Activated gamma-delta T cell treated with Interleukin-2 at 50 U/mL for 16 hours (primary cell): ENCODE data around the gene CNGB1.
"Not testable (repeated sequence)": the region's sequence is repeated elsewhere in the genome, so short reads cannot be mapped to it uniquely, and the experiment has no call there.

ENCODE experiments used
- DNase-seq: peaks from one replicate; pipeline ENCODE4 v3.0.0-alpha.2; 2020

The CNGB1 gene

DNA sequence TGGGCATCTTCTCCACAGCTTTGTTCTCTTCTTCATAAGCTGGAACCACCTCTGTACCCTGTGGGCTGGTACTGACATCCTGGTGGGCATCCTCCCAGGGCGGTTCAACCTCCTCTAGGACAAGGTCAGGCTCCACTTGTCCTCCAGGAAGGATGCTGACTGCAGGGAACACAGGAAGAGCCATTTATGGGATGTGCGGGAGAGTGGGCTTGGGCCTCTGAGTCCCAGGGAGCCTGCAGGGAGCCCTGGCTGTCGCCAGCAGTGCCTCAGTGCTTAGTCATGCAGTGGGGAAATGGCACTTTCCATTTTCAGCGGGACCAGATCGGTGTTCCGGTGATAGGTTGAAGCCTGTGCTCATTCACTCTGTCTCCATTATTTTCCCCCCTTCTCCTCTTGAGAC lies 20.5 kb downstream of the CNGB1 start:
- DNase-seq: no peak

DNA sequence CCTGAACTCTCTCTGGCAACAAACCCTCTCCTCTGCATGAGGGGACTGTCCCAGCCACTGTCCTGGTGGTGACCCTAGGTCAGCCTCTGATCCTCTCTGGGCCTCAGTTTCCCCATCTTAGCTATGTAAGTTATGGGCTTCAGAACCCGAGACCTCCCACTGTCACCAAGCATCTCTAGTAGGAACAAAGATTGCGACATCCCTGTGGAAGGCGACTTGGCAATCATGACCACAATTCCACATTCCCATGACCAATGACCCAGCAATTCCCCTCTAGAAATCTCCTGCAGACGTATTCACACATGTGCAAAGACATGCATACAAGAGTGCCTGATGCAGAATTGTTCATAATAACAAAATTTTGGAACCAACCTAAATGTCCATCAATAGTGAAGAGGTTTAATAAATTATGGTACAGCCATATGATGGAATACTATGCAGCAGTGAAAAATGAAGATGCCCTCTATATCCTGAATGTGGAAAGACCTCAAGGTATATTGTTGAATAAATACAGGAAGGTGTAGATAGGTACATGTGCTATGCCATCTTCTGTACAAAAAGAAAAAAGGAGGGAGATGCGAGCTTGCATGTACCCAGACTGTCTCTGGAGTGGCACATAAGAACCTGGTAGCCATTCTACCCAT lies 21.2 kb downstream of the CNGB1 start:
- no peak for DNase-seq

DNA sequence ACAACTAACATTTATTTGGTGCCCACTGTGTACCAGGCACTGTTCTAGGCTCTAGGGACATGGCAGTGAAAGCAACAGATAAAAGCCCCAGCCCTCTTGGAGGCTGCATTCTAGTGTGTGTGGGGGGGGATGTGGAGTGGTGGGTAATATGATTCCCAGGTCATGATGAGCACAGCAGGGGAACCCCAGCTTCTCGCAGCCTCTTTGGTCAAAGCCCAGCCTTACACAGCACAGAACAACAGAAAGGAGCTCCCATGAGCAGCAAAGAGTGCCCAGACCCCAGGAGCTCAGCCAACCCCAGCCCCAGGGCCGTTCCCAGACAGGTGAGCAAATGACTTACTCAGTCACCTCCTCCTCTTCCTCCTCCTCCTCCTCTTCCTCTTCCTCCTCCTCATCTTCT lies 21.9 kb downstream of the CNGB1 start:
- no peak for DNase-seq

DNA sequence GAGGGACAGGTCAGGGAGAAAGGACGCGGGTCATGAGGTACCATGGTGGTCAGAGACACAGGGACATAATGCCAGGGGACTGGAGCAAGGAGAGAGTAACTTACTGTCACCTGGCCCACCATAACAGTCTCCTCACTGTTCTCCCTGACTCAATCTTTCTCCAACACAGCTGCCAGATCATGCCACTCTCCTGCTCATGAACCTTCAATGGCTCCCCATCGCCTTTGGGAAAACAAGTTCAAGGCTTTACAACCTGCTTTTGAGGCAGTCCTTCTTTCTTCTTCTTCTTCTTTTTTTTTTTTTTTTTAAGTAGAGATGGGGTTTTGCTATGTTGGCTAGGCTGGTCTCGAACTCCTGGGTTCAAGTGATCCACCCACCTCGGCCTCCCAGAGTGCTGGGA lies 22.9 kb downstream of the CNGB1 start:
- no peak for DNase-seq

DNA sequence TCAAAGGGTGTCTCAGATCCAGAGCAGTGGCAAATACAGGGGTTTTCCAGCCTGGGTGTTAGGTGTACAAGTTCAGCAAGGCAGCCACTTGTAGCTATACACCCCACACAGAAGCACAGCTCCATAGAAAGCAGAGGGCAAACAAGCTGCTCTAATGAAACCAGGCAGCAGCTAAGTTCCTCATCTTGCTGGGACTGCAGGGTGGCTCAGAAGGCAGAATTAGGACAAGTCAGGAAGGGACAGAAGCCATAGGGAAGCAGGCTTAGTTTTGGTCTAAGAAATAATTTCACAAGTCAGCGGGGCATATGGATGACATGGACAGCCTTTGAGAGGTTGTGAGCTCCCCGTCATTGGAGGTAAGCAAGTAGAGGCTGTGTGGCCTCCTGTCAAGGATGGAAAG lies 23.7 kb downstream of the CNGB1 start:
- DNase-seq: no peak

DNA sequence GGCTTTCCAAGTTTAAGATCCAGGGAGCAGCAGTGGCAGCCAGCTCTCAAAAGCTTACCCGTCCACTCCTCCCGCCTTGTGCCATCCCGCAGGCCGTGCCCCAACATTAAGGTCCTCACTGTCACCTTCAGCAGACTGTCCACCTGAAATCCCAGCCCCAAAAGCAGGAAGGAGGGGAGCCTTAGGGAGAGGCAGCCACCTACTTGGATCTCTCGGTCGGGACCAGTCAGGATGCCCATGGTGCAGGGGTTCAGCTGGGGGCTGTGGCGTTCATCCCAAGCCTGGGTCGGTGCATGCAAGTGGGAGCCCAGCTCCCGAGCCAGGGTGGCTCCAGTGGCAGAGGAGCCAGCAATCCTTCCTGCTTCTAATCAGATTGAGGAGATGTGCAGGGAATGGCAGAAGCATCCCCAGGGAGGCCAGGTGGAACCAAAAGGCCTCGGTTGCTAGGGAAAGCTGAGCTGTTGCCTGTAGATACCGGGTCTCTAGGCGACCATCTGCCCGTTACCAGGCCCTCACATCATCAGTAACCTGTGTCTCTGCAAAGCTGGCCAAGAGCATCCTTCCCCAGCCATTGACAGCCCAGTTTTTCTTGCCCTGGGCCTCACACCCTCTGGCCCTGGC lies 24.6 kb downstream of the CNGB1 start:
- no peak for DNase-seq

DNA sequence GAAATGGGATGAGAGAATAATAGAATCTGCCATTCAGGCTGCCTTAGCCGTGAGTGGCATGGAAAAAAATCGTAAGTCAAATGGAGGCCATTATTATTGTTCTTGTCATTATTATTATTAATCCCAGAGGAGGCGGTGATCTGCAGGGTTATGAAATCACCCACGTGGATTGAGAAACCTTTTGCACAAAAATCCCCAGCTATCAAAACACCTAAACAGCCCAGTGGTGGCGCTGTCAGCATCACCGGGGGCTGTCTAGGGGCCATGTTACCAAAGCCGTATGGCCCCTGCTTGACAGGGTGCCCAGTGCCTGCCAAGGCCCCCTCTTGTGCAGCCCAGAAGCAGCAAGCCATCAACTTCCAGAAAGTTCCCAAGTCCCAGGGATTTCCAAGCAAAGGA lies 25.2 kb downstream of the CNGB1 start:
- DNase-seq: no peak

DNA sequence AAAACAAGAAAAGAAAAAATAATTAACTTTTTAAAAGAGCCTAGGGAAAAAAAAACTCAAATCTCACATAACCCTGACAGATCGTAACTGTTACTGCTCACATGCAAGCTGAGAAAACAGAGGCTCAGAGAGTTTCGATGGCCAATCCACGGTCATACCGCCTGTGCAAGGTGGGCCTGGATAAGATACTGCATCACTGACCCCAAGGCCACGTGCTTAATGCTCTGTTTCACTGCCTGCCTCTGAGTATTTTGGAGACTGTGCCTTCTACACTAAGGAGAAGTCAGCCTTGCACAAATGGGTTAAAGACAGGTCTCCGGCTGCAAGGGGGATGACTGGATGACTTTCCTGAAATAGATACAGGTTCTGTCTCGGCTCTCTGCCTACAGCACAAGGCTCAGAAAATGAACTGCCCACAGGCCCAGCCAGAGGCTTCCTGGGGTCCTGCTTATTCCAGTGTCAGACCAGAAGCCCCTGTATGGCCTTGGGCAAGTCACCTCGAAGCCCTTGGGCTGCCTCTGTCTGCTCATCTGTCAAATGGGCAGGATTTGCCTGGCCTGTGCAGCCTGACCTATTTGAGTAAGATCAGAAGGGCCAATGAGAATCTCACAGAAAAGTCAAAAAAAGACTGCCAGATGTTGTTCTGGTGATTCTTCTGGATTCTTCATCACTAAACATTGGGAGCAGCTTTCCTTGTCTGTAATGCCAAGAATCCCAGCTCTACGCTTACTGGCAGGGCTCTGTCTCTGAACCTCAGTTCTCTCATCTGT lies 25.8 kb downstream of the CNGB1 start:
- no peak for DNase-seq

DNA sequence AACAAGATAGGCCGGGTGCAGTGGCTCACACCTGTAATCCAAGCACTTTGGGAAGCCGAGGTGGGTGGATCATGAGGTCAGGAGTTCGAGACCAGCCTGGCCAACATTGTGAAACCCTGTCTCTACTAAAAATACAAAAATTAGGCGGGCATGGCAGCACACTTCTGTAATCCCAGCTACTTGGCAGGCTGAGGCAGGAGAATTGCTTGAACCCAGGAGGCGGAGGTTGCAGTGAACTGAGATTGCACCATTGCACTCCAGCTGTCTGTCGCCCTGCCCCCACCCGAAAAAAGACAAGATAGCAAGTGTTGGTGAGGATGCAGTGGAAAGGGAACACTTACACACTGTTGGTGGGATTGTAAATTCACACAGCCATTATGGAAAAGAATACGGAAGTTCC lies 27.5 kb downstream of the CNGB1 start:
- not testable (repeated sequence) for DNase-seq

DNA sequence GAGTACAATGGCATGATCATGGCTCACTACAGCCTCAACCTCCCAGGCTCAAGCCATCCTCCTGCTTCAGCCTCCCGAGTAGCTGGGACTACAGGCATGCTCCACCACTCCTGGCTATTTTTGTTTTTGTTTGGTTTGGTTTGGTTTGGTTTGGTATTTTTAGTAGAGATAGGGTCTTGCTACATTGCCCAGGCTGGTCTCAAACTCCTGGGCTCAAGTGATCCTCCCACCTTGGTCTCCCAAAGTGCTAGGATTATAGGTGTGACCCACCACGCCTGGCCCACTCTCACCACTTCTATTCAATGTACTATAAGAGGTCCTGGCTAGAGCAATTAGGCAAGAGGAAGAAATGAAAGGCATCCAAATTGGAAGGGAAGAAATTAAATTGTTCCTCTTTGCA lies 29.0 kb downstream of the CNGB1 start:
- not testable (repeated sequence) for DNase-seq

DNA sequence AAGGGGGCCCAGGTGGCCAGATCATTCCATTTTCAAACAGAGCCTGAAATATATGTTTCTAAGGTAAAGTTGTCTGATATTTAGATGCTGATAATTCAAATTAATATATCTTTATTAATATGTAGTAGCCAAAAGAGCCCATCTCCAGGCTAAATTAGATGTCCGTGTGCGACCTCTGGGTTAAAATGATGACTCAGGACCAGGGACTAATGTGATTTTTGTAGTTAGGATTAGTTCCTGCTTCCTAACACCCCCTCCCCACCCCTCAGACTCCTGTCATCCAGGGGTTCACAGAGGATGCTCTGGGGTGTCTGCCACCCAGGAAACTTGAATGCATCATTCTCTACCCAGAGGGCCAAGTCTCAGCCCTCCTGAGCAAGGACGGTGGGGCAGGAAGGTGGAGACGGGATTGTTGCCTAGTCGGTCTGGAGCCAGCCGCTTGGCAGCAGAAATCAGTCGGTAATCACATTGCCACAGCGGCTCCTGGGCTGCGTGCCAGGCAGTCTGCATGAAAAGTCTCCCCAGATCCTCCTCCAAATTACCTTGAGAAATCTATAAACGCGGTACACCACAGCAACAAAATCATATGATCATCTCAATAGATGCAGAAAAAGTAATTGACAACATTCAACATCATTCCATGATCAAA lies 29.8 kb downstream of the CNGB1 start:
- DNase-seq: no peak

DNA sequence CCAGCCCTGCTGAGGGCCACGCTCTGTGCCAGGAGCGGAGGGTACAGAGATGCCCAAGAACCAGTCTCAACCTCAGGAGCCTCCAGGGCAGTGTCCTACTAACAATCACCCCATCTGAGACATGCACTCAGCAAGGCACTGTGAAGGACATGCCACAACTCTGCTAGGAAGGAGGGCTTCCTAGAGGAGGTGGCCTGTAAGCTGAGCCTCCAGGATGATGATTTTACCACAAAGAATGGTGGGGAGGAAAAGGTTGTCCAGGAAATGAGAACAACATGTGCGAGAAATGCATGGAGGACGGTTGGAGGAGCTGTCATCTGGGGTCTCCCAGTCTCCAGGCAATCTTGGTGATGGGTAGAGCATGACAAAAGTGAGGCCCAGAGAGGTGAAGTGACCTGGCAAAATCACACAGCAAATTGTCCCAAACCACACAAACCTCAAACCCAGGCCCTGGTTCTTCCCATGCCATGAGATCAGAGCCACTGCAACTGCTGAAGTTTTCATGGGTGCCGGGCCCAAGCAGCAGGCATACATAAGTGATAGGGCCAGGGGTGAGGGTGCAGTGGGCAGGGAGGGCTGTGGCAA lies 30.5 kb downstream of the CNGB1 start:
- no peak for DNase-seq

DNA sequence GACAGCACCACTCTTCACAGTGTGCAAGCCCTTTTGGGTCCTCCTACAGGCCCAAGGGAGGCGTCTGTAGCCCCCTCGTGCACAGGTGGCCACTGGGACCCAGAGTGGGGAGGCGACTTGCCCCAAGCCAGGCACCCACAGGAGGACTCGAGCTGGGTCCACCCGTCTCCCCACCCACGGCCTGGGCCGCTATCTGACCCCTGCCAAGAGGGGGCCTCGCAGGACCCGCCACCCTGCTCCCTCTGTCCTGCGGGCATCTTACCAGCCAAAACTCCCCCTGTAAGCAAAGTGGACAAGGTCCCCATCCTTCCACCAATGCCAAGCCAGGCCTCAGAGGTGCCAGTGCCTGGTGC lies 31.1 kb downstream of the CNGB1 start:
- DNase-seq: no peak

DNA sequence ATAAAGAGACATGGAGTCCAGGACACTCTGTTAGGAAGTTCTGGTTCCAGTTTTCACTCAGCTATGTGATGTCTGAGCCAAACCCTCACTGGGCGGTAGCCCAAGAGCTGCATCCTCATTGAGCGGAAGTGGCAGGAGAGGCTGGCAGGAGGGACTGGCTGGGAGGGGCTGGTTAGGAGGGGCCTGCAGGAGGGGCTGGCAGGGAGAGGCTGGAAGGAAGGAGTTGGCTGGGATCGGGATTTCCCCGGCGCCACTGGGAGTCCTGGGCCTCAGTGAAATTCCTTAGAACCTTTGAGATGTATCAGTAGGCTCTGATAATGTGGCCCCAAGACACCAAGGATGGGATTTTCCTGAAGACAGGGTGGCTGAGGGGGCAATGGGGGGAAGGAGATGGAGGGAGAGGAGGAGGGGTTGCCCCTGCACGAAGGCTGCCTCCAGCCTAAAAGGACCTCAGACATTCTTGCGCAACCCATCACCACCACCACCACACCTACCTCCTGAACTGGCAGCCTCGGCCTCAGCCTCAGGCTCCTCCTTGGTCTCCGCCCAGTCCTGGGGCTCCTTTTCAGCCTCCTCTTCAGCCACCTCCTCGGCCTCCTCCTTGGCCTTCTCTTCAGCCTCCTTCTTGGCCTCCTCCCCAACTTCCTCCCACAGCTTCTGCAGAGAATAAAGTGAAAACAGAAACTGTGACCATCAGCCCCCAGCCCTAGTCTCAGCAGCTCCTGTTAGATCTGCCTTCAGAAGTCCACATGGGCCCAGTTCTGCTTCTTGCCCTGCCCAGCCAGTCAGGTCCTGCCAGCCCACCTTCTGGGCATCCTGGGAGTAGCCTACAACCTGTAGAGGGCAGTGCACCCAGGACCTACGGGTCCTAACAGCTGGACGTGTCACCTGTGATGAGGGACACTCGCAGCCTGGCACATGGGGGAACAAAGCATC lies 31.7 kb downstream of the CNGB1 start:
- DNase-seq: no peak

DNA sequence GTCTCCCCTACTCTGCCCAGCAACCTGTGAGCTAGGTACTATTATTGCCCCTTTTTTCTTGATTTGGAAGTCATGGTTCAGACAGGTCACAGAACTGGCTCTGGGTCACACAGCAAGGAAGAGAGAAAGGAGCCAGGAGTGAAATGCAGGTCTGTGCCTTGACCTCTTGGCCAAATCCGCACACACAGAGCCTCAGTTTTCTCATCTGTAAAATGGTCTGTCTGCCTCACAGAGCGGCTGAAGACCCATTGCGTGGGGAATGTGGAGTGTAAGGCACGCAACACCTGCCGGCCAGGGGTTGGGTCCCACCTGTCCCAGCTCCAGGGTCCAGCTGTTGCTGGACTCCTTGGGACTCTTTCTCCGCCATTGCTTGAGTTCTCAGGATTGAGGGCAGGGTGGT lies 32.4 kb downstream of the CNGB1 start:
- DNase-seq: no peak

DNA sequence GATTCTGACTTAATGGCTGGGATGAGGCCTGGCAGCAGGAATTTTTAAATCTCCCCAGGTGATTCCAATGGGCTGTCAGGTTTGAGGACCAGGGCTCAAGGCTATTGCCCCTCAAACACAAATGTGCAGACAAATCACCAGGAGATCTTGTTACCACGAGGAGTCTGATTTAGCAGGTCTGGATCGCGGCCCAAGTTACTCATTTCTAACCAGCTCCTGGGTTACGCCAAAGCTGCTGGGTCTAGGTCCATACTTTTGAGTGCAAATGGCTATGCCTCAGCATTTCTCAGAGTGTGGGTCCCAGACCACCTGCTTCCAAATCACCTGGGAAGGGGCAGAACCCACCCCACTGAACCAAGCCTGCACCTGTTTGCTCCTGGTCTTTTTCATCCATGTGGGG lies 33.1 kb downstream of the CNGB1 start:
- no peak for DNase-seq

DNA sequence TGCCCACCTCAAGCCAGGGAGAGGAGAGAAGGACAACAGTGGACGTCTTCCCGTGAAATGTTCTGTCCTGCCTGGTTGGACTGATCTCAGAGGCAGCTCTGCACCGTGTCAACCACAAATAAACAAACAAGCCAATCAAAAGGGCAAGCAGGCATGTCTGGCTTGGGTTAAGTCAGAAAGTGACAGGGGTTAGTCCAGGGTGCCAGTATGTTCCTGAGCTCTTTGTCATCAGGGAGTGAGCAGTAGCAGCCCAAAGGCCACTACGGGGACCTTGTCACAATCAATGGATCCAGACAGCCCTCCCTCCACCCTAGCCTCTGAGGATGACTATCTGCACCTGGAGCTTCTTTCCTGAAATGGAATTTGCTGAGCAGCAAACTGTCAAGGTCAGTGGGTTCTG lies 35.0 kb downstream of the CNGB1 start:
- DNase-seq: no peak

DNA sequence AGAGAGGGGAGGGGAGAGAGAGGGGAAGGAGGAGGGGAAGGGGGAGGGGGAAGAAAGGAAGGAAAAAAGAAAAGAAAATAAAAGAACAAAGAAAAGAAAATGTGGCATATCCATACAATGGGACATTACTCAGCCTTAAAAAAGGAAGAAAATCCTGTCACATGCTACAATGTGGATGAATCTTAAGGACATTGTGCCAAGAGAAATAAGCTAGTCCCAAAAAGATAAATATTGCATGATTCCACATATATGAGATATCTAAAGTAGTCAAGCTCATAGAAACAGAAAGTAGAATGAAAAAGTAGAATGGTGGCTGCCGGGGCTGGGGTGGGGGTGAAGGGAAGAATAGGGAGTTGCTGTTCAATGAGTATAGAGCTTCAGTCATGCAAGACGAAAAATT lies 40.4 kb downstream of the CNGB1 start:
- DNase-seq: no peak

DNA sequence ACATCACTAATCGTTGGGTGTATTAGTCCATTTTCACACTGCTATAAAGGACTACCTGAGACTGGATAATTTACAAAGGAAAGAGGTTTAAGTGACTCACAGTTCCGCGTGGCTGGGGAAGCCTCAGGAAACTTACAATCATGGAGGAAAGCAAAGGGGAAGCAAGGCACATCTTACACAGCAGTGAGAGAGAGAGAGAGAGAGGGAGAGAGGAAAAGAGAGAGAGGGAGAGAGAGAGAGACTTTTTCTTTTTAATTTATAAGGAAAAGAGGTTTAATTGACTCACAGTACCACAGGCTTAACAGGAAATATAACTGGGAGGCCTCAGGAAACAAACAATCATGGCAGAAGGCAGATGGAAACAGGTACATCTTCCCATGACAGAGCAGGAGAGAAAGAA lies 41.7 kb downstream of the CNGB1 start:
- DNase-seq: no peak

DNA sequence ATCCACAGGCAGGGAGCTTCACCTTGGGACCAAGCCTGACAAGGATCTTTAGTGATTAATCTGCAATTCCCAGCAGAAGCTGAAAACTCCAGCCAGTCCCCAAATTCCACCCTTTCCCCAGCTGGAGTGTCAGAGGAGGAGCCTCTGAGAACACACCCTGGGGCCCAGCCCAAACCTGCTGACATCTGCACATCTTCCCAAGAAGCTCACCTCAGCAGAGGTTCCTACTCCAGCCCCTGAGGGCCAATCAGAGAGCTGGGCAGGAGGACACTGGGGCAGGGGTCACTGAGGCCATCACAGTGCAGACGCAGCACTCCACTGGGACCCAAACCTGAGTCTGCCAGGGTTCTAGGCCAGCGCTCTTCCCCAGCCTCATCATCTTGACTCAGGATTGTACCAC lies 44.9 kb downstream of the CNGB1 start:
- no peak for DNase-seq

DNA sequence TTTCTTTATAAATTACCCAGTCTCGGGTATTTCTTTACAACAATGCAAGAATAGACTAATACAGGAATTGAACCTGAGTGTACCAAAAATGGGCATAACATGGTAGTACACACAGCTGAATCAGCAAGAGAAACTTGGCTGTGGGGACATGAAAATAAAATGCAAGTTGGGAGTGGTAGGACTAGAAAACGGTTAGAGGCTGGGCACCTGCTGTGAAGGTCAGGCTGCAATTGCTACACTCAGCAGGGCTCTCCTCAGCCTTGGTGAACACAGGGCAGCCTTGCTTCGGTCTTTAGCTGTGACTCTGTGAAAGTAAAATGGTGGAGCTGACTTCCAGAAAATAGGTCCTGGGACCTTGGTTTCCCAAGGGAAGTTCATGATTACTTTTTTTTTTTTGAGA lies 45.6 kb downstream of the CNGB1 start:
- no peak for DNase-seq

DNA sequence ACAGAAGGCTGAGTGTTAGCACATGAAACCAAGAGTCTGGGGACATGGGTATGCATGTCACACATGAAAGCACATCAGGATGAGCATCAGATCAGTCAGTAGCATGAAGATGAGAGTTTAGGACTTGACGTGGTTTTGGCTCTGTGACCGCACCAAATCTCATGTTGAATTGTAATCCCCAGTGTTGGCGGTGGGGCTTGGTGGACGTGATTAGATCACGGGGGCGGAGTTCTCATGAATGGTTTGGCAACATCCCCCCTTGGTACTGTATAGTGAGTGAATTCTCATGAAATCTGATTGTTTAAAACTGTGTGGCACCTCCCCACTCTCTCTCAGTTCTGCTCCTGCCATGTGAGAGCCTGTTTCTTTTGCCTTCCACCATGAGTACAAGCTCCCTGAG lies 46.4 kb downstream of the CNGB1 start:
- no peak for DNase-seq

DNA sequence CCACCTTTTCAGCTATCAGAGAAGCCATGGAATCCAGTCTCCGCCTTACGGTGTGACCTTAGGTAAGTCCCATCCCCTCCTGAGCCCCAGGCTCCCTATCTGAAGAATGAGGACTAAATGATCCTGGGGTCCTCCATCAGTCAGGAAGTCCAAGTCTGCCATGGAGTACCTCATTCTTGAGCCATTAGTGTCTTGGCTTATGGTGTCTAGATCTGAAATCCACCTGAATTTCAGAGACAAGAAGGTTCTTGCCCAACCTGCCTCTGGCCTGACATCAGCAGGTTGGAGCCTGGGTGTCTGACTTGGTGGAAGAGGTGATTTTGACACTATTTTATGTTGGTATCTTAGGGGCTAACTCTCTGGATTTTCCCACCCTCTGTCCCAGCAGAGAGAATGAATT lies 47.1 kb downstream of the CNGB1 start:
- no peak for DNase-seq
